Measurements from ENCODE around the gene ITGA6.
"Not testable (repeated sequence)": the region's sequence is repeated elsewhere in the genome, so short reads cannot be mapped to it uniquely, and the experiment has no call there.

Gene ITGA6

DNA sequence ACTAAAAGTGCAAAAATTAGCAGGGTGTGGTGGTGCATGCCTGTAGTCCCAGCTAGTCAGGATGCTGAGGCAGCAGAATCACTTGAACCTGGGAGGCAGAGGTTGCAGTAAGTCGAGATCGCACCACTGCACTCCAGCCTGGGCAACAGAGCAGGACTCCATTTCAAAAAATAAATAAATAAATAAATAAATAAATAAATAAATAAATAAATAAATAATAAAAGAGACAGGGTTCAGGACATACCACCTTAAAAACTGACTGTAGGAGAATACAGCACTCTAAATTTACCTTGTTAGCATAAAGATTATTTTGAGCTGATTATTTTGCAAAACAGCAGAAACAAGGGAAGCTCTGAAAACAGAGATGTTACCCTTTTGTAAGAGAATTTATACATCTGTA is 105.1 kb downstream of the ITGA6 start:
- DNase-seq: not testable (repeated sequence)

DNA sequence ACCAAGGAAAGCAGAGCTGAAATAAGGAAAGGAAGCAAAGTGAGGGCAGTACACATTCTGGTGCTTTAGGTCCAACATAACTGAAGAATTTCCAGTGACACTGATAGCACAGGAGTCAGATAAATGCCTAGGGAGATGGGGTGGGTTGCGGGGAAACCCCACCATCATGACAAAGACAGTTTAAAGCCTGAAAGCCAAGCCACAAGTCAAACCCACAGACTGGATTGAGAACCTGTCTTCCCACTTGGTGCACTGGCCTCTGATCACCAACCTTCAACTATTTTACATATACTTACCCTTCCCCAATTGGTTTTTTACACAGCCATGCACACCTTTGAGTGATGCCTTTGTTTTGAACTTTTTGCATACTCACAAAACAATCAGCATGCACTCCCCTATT is 106.3 kb downstream of the ITGA6 start:
- no peak for DNase-seq

DNA sequence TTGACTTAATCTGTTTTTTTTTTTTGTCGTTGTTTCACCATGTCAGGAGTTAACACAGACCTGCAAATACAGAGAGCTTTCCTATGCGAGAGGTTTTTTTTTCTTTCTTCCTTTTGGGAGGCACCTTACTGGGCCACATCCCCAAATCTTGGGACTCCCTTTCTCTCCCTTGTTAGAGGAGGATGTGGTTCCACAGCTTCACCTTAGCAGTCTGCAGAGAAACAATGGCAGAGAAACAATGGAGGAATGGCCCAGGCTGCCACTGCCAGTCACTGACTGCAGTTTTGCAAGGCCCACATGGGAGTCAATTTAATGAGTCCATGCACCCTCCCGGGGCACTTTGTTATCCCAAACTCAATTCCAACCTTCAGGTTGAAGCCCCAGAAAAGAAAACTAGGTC is 107.7 kb downstream of the ITGA6 start:
- DNase-seq: no peak

DNA sequence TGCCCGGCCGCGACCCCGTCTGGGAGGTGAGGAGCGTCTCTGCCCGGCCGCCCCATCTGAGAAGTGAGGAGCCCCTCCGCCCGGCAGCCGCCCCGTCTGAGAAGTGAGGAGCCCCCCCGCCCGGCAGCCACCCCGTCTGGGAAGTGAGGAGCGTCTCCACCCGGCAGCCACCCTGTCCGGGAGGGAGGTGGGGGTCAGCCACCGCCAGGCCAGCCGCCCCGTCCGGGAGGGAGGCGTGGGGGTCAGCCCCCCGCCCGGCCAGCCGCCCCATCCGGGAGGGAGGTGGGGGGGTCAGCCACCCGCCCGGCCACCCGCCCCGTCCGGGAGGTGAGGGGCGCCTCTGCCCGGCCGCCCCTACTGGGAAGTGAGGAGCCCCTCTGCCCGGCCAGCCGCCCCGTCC is 110.5 kb downstream of the ITGA6 start:
- DNase-seq: not testable (repeated sequence)

DNA sequence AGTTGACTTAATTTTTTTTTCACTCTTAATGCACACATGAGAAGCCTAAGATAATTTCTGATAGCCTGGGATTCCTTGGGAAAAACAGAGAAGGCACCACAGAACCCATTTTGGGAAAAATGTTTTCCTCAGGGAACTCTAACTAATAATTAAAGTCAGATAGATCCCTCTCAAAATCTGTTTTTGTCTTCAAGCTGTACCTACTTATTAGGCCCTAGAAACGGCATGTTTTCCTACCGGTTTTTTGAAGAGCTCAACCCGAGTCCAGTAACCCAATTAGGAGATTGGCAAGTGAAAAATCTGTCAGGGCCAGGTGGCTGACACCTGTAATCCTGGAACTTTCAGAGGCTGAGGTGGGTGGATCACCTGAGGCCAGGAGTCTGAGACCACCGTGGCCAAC is 112.4 kb downstream of the ITGA6 start:
- no peak for DNase-seq

DNA sequence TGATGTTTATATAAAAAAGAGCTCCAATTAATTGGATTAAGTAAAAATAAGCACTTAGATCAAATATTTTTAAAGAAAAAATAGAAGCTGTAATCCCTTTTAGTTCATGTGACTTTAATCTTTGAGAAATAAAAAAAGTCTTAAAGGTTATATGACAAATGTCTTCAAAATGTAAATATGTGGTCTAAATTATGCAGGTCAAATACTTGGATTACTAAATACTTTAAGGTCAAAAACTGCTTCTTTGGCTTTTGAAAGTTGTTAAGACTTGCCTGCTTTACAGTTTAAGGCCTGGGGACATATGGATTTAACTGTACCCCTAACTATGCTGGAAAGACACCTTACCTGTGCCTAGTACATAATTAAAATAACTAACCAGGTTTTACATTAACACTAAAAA is 113.0 kb downstream of the ITGA6 start:
- no peak for DNase-seq

DNA sequence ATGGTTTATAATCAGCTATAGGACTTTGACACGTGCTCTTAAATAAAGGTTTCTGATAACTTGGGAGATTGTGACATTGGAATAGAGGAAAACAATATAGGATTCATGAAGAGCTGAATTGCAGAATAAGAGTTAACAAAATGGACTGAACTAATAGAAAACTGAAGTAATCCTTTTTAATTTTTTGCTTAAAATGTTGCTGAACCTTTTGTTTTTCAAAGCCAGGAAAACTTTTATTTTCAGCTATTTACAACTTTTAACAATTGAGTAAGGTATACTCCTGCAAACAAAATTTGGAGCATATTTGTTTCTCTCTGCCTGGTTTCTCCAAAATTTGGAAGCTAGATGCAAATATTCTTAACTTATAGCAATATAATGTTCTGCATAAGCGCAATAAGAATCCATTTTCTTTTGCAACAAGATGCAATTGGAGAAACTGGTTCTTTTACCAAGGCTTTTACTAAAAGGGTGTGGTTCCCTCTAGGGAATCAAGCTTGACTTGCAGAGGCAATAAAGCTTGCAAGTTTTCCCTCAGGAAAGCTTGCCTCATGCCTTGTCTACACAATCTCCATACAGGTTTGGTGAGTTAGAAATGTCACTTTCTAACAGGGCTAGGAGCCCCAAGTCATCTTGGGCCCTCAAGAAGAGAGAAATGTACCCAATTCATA is 118.2 kb downstream of the ITGA6 start:
- no peak for DNase-seq

DNA sequence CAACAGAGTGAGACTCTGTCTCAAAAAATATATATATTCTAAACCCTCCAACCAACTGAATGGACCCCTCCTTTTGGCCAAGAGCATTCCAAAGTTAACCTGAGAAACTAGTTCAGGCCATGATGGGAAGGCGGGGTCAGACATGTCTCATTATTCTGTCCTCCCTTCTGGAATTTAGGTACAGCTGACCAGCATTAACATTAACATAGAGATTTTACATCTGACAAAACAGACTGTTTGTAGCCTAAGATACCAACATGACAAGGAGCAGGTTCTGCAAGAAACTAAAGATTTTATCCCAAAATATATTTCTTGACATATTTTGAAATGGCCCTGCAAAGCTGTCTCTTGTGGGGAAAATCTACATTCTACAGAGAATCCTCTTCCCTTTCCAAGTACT is 121.7 kb downstream of the ITGA6 start:
- no peak for DNase-seq

DNA sequence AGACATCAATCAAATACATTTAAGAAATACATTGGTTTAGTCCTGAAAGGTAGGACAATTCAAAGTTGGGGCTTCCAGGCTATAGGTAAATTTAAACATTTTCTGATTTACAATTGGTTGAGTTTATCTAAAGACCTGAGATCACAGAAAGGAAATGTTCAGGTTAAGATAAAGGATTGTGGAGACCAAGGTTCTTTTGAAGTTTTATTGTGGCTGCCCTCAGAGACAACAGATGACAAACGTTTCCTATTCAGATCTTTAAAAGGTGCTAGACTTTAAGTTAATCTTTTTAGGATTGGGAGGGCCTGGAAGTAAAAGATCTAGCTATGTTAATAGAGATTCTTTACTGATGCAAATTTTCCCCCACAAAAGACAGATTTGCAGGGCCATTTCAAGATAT is 122.4 kb downstream of the ITGA6 start:
- not testable (repeated sequence) for DNase-seq

DNA sequence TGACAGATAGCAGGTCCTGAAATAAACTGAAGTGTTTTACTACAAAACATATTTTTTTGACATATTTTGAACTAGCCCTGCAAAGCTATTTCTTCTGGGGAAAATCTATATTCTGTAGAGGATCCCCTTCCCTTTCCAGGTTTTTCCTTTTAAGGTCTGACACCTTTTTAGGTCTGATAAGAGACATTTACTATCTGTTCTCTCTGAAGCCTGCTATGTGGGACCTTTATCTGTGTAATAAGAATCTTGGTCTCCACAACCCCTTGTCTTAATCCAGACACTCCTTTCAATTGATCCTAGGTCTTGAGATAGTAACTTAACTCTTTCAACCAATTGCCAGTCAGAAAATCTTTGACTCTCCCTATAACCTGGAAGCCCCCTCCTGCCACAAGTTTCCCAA is 123.0 kb downstream of the ITGA6 start:
- DNase-seq: no peak

DNA sequence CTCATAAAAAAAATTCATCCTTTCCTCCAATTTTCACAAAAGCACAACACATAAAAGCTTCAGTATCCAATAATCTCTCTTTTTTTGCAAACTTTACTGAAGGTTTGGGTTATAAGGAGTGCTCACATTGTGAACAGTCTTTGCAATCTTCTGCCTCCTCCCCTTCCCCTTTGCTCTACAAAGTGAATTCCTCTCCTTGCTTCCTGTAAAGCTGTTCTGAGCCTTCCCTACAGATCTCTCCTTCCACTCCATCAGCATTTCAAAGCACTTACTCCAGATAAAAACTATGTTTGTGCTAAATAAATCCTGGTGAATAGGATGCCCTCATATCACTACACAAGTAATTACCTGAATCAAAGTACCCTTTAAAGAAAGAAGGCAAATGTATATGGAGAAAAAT is 123.9 kb downstream of the ITGA6 start:
- no peak for DNase-seq

DNA sequence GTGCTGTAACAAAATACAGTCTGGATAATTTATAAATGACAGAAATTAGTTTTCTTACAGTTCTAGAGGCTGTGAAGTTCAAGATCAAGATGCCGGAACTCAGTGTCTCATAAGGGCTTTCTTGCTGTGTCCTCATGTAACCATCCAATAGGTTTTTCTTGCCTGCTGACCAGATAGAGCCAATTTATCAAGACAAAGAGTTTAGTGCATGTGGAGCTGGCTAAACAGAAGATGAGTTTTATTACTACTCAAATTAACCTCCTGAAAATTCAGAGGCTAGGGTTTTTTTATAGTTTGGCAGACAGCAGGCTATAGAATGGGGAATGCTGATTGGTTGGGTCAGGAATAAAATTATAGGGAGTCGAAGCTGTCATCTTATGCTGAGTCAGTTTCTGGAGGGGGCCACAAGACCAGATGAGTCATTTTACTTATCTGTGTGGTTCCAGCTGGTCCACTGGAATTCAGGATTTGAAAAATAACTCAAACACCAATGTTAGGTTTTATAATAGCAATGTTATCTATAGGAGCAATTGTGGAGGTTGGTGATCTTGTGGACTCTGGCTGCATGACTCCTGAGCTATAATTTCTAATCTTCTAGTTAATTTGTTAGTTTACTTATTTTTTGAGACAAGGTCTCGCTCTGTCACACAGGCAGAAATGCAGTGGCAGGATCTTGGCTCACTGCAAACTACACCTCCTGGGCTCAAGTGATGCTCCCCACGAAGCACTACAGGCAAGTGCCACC is 125.3 kb downstream of the ITGA6 start:
- DNase-seq: no peak

DNA sequence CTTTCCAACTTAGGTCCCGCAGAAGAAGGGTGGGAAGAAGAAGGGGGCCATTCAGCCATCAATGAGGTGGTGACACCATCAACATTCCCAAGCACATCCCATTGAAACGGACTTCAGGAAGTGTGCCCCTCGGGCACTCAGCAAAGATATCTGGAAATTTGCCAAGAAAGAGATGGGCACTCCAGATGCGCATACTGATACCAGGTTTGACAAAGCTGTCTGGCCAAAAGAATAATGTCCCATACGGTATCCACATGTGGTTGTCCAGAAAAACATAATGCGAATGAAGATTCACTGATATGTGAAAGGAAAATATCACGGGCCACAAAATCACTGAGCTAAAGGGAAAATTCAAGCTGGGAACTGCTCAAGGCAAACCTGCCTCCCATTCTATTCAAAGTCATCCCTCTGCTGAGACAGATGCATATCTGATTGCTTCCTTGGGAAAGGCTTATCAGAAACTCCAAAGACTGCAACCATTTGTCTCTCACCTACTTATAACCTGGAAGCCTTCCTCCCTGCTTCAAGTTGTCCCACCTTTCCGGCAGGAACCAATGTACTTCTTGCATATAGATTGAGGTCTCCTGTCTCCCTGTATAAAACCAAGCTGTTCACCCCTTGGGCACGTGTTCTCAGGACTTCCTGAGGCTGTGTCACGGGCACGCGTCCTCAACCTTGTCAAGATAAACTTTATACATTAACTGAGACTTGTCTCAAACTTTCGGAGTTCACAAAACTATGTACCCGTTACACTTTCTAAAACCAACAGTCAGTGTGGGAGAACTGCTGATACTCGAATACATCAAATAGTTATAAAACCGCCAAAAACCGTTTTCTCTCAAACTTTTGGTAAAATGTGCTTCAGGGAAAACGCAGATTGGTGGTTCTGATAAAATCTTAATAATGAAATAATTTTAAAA is 127.2 kb downstream of the ITGA6 start:
- no peak for DNase-seq

DNA sequence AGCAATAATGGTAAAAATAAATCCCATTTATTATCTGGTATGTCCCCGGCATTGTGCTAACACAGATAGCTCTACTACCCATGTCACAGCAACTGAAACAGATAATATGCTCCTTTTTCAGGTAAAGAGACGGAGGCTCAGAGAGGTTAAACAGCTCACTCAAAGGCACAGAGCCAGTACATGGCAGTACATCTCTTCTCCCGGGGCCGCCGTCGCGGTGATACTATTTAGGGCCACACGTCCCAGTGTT is 127.8 kb downstream of the ITGA6 start:
- DNase-seq: no peak
